Stimulated activated naive CD8-positive, alpha-beta T cell treated with anti-CD3 and anti-CD28 coated beads, Interleukin-15, amount 100 ng/mL, for 72 hours (primary cell): ENCODE data around the gene EPB41.
"Not testable (repeated sequence)": the region's sequence is repeated elsewhere in the genome, so short reads cannot be mapped to it uniquely, and the experiment has no call there.

Experiments
- ATAC-seq: fragments of 150-1000 bp; cut with Tn5 transposase; 2 replicates; pipeline ENCODE4 v1.10.0; 2021; ENCODE audit warnings: mild to moderate bottlenecking, moderate library complexity
- DNase-seq, 2 donors: peaks; one replicate each; pipeline ENCODE4 v3.0.0; 2021 to 2022
- H3K27ac Mint-ChIP-seq, 2 donors: one replicate each; pipeline ENCODE4 v1.8.0; 2022; ENCODE audit warnings: mild to moderate bottlenecking in 2 of 2, mixed read lengths in 2 of 2, moderate library complexity in 2 of 2
- H3K27me3 Mint-ChIP-seq: one replicate; pipeline ENCODE4 v1.8.0; 2022; ENCODE audit warnings: mixed read lengths
- H3K4me1 Mint-ChIP-seq: one replicate; pipeline ENCODE4 v1.8.0; 2022; ENCODE audit warnings: mild to moderate bottlenecking, mixed read lengths
- H3K4me3 Mint-ChIP-seq, 2 donors: one replicate each; pipeline ENCODE4 v1.8.0; 2022; ENCODE audit warnings: mild to moderate bottlenecking in 2 of 2, mixed read lengths in 2 of 2, moderate library complexity in 1 of 2
- H3K9me3 Mint-ChIP-seq, 2 donors: one replicate each; pipeline ENCODE4 v1.8.0; 2022; ENCODE audit warnings: mixed read lengths in 2 of 2

EPB41 gene

GRCh38 chr1:29079916-29080629 is 165.7 kb downstream of the EPB41 start:
- H3K27me3 Mint-ChIP-seq, H3K4me3 Mint-ChIP-seq, ATAC-seq, DNase-seq, H3K9me3 Mint-ChIP-seq: not testable (repeated sequence)
- Mint-ChIP-seq H3K4me1 (peaks cover 15% of the 10 kb centered on the region), H3K27ac (peak overlapping the region in 1 of 2 donors; percentile 48)

- Mint-ChIP-seq H3K4me1 (peaks cover 15% of the 10 kb centered on the region), H3K9me3 (no peaks in the 10 kb centered on the region), H3K27me3 (no peaks in the 10 kb centered on the region), H3K4me3 (no peak overlapping the region), H3K27ac (peak overlapping the region; percentile 89 to 94)
- no peak for DNase-seq
- no peak for ATAC-seq
Observed at GRCh38 chr1:29081201-29081600, 166.8 kb downstream of the EPB41 start.

- Mint-ChIP-seq H3K4me1 (peaks cover 15% of the 10 kb centered on the region), H3K27ac (no peak overlapping the region), H3K9me3 (no peaks in the 10 kb centered on the region), H3K27me3 (no peaks in the 10 kb centered on the region), H3K4me3 (no peak overlapping the region)
- ATAC-seq (no peak), DNase-seq (no peak)
Observed at GRCh38 chr1:29082519-29082918, 168.2 kb downstream of the EPB41 start.

GRCh38 chr1:29083317-29084195 is 169.2 kb downstream of the EPB41 start:
- no peak overlapping the region for H3K4me3 Mint-ChIP-seq
- no peak overlapping the region for H3K27ac Mint-ChIP-seq
- no peaks in the 10 kb centered on the region for H3K9me3 Mint-ChIP-seq
- ATAC-seq = no peak
- no peak for DNase-seq
- H3K27me3 Mint-ChIP-seq = no peaks in the 10 kb centered on the region
- peaks cover 15% of the 10 kb centered on the region for H3K4me1 Mint-ChIP-seq

- DNase-seq = no peak
- no peak for ATAC-seq
- Mint-ChIP-seq H3K4me1 (peaks cover 15% of the 10 kb centered on the region), H3K9me3 (no peaks in the 10 kb centered on the region), H3K4me3 (no peak overlapping the region), H3K27ac (no peak overlapping the region), H3K27me3 (no peaks in the 10 kb centered on the region)
Observed at GRCh38 chr1:29084196-29084521, 169.8 kb downstream of the EPB41 start.

GRCh38 chr1:29090937-29091618 is 176.7 kb downstream of the EPB41 start:
- no peak overlapping the region for H3K27ac Mint-ChIP-seq
- ATAC-seq = no peak
- peaks cover 0 to 5% of the 10 kb centered on the region in 2 donors for H3K9me3 Mint-ChIP-seq
- H3K27me3 Mint-ChIP-seq = no peaks in the 10 kb centered on the region
- DNase-seq = no peak
- H3K4me1 Mint-ChIP-seq = peaks cover 3% of the 10 kb centered on the region
- no peak overlapping the region for H3K4me3 Mint-ChIP-seq

- H3K4me3 Mint-ChIP-seq, DNase-seq, H3K27ac Mint-ChIP-seq, H3K27me3 Mint-ChIP-seq, ATAC-seq, H3K4me1 Mint-ChIP-seq, H3K9me3 Mint-ChIP-seq: not testable (repeated sequence)
Observed at GRCh38 chr1:29092704-29093103, 178.3 kb downstream of the EPB41 start.

- no peak for DNase-seq
- H3K9me3 Mint-ChIP-seq = peaks cover 0 to 5% of the 10 kb centered on the region in 2 donors
- peak overlapping the region in 1 of 2 donors; percentile 23 for H3K27ac Mint-ChIP-seq
- no peak overlapping the region for H3K4me3 Mint-ChIP-seq
- no peak for ATAC-seq
- H3K27me3 Mint-ChIP-seq = no peaks in the 10 kb centered on the region
- peaks cover 9% of the 10 kb centered on the region for H3K4me1 Mint-ChIP-seq
Observed at GRCh38 chr1:29094433-29094832, 180.1 kb downstream of the EPB41 start.

GRCh38 chr1:29094954-29095353 is 180.6 kb downstream of the EPB41 start:
- Mint-ChIP-seq H3K27ac (no peak overlapping the region), H3K27me3 (no peaks in the 10 kb centered on the region), H3K9me3 (no peaks in the 10 kb centered on the region), H3K4me3 (no peak overlapping the region), H3K4me1 (peaks cover 9% of the 10 kb centered on the region)
- ATAC-seq (no peak), DNase-seq (no peak)

GRCh38 chr1:29096231-29096886 is 182.0 kb downstream of the EPB41 start:
- no peaks in the 10 kb centered on the region for H3K9me3 Mint-ChIP-seq
- peaks cover 9% of the 10 kb centered on the region for H3K4me1 Mint-ChIP-seq
- H3K4me3 Mint-ChIP-seq = no peak overlapping the region
- peak; percentile 43 for ATAC-seq
- DNase-seq = no peak
- H3K27me3 Mint-ChIP-seq = no peaks in the 10 kb centered on the region
- peak overlapping the region in 1 of 2 donors; percentile 84 for H3K27ac Mint-ChIP-seq

GRCh38 chr1:29099286-29099685 is 184.9 kb downstream of the EPB41 start:
- H3K4me1 Mint-ChIP-seq = peaks cover 9% of the 10 kb centered on the region
- no peak for ATAC-seq
- H3K27me3 Mint-ChIP-seq = no peaks in the 10 kb centered on the region
- H3K9me3 Mint-ChIP-seq = no peaks in the 10 kb centered on the region
- DNase-seq = no peak
- no peak overlapping the region for H3K4me3 Mint-ChIP-seq
- H3K27ac Mint-ChIP-seq = no peak overlapping the region

- Mint-ChIP-seq H3K9me3 (no peaks in the 10 kb centered on the region), H3K4me3 (no peak overlapping the region), H3K27me3 (no peaks in the 10 kb centered on the region), H3K4me1 (peaks cover 9% of the 10 kb centered on the region), H3K27ac (no peak overlapping the region)
- ATAC-seq (no peak), DNase-seq (no peak)
Observed at GRCh38 chr1:29100487-29100886, 186.1 kb downstream of the EPB41 start.

- Mint-ChIP-seq H3K4me1 (no peaks in the 10 kb centered on the region), H3K27me3 (no peaks in the 10 kb centered on the region), H3K9me3 (no peaks in the 10 kb centered on the region), H3K27ac (no peak overlapping the region), H3K4me3 (no peak overlapping the region)
- no peak for DNase-seq
- ATAC-seq = no peak
Observed at GRCh38 chr1:29105822-29106221, 191.5 kb downstream of the EPB41 start.

- H3K4me1 Mint-ChIP-seq, DNase-seq, H3K4me3 Mint-ChIP-seq, H3K9me3 Mint-ChIP-seq, H3K27me3 Mint-ChIP-seq, H3K27ac Mint-ChIP-seq, ATAC-seq: not testable (repeated sequence)
Observed at GRCh38 chr1:29108041-29108440, 193.7 kb downstream of the EPB41 start.

- no peak for ATAC-seq
- Mint-ChIP-seq H3K4me3 (no peak overlapping the region), H3K9me3 (no peaks in the 10 kb centered on the region), H3K27ac (peak overlapping the region in 1 of 2 donors; percentile 79), H3K27me3 (no peaks in the 10 kb centered on the region), H3K4me1 (peaks cover 23% of the 10 kb centered on the region)
- DNase-seq = no peak
Observed at GRCh38 chr1:29112705-29113412, 198.5 kb downstream of the EPB41 start.
